Measurements from ENCODE around the gene NBAS. TPM values are rescaled to one million over a fixed set of nuclear protein-coding genes. Genes with fewer than 3 reads are reported as not detected.
A peak's percentile ranks its signal among the peaks of the same experiment; 100 is the strongest.
"Not testable (repeated sequence)": the region's sequence is repeated elsewhere in the genome, so short reads cannot be mapped to it uniquely, and the experiment has no call there.

Gene NBAS
- total RNA-seq, 1 experiment from 2014 or later, result 46.7 TPM

- no peak for DNase-seq (ENCODE audit: low read depth)
These were observed 197.4 kb downstream of the NBAS start for GRCh38 chr2:15363734-15364133.

DNA sequence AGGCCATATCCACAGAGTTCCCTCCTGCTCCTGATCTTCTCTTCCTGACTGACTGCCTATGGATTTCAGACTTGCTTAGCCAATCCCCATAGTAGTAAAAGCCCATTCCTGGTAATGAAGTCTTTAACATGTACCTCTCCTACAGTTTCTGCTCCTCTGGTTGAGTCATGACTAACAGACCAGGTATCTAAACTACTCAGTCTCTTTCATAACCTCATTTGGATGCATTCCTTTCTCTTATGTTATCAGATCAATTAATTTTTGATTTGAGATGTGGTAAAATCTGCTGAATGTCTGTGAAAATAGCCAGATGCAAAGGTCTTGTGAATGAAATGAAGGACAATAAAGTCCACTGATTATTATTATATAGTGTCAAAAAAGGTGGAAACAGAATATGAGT is 198.0 kb downstream of the NBAS start:
- DNase-seq (ENCODE audit: low read depth), result no peak

- DNase-seq (ENCODE audit: low read depth), result peak; percentile 48
These were observed 201.2 kb downstream of the NBAS start for GRCh38 chr2:15359716-15360531.

DNA sequence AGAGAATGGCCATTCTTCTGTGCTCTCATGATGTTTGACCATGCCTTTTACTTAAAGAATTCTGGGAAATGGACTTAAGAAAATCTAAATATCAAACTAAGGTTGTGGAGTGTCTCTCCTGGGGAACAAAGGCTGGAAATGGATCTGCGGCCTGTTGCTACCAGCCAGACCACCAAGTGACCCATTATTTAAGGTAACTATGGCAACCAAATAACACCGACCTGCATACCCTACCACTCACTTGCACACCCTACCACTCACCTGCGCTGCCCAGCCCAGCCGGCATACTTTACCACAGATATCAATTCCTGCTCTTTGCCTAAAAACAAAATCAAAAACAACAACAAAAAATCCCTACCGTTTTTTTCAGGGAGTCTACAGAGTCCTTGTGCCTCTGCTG is 203.2 kb downstream of the NBAS start:
- no peak for DNase-seq (ENCODE audit: low read depth)

- DNase-seq (ENCODE audit: low read depth), result no peak
These were observed 203.9 kb downstream of the NBAS start for GRCh38 chr2:15357186-15357585.

DNA sequence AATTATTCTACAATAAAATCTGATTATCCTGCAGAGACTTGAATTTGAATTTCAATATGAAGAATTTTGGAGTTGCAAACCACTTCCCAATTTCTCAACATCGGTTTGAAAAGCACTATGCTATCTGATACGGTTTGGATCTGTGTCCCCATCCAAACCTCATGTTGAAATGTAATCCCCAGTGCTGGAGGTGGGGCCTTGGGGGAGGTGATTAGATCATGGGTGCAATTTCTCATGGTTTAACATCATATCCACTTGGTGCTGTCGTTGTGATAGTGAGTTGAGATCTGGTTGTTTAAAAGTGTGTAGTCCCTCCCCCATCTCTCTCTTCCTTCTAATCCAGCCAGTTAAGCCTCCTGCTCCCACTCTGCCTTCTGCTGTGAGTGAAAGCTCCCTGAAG is 205.7 kb downstream of the NBAS start:
- no peak for DNase-seq (ENCODE audit: low read depth)

DNA sequence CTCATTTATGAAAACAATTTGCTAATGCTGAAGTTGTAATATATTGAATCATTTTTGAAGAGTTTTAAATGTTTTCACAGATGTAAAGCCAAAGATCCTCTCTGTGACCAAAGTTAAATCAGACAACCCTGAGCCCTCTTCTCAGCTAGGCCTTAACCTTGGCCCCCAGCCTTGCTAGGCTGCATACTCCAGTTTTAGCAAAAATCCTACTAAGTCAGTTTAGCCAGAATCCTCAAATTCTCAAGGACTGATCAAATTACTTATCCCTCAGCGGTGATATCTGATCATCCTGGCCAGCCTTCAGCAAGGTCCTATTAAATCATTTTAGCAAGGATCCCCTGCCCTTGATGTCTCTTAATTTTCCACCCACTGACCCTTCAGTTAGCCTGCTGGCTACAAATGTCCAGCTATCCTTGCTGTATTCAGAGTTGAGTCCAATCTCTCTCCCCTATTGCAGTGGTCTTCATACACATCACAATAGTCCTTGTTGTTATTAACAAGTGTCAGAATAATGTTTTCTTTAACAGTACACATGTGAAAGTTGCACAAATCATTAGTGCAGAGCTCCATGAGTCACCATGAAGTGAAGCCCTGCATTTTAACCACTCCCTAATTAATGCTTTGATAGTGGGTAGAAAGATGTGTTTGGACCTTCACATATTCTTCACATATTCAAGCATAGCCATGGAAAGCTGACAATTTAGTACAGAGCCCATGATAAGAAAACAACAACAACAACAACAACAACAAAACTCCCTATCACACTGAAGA is 206.4 kb downstream of the NBAS start:
- no peak for DNase-seq (ENCODE audit: low read depth)

GRCh38 chr2:15352363-15352762 is 208.8 kb downstream of the NBAS start:
- DNase-seq (ENCODE audit: low read depth), result no peak

GRCh38 chr2:15348636-15349035 is 212.5 kb downstream of the NBAS start:
- DNase-seq (ENCODE audit: low read depth), result no peak

DNA sequence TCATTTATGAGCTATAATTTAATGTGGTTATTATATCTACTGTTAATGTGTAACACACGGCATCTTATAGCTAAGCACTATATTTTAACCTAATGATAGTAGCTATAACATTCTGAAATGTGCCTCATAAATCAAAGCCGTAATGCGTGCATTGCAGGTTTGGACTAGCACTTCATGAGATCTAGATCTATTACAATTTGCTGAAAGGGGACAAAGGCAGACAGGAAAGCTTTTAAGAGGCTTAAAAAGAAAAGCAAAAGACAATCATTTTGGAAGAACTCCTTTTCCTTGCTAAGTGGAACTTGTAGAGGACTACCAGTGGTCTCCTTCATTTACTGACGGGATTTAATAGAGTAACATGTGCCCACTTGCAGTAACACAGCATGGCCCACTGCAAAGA is 213.1 kb downstream of the NBAS start:
- DNase-seq (ENCODE audit: low read depth), result no peak

- no peak for DNase-seq (ENCODE audit: low read depth)
These were observed 214.5 kb downstream of the NBAS start for GRCh38 chr2:15346624-15347023.

DNA sequence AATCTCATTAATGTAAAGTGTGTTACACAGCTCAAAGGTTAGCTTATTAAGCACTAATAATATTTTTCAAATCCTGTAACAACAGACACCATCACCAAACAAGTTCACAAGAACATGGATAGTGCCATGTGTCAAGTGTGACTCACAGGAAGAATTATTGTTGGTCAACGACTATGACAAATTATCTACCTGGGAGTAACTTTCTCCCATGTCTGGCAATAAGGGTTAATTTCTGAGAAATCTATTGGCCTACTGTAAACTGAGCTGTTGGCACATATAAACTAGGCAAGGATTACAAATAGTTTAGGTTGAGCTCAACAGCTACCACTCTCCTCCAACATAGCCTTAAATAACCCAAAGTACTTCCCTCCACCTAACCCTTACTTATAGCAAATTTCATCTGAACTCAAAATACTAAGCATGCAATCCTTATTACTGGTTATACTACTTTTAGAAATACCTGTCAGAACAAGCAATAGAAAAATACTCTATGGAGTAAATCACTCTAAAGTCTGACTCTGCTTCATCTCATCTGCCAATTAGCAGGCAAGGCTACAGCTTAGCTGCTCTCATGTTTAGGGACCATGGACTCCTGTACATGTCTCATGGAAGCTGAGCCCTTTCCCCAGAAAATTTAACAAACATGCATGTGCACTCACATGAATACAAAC is 223.0 kb downstream of the NBAS start:
- DNase-seq (ENCODE audit: low read depth), result no peak

DNA sequence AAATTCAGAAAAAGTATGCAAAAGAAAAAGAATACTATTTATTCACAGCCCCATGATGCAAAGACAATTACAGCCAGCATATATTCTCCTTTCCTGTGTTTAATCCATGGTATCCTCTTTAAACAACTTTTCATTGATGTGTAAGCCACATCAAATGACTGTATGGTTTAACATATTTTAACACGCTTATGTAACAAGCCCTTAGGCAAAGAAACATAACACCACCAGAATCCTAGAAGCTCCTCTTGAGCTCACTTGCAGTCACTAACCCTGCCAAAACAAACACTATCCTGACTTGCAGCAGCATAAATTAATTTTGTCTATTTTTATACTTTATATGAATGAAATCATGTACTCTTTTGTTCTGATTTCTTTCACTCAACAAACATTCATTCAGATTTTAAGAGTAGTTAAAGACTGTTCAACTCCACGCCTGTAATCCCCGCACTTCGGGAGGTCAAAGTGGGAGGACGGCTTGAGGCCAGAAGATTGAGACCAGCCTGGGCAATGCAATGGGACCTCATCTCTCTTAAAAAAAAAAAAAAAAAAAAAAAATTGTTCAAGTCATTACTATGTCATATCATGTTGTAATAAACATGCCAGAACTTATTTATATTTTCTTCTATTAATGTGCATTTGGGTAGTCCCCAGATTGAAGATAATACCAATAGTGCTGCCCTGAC is 226.3 kb downstream of the NBAS start:
- DNase-seq (ENCODE audit: low read depth), result peak; percentile 81

DNA sequence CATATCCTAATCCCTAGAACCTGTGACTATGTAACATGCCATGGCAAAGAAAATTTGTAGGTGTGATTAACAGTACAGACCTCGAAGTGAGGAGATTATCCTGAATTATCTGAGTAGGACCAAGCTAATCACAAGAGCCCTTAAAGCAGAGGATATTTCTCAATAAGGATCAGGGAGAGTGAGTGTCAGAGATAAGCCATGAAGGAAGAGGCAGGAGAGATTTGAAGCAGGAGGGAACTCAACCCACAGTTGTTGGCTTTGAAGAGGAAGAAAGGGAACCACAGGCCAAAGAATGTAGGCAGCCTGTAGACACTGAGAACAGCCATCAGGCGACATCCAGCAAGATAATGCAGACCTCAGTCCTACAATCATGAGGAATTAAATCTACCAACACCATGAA is 229.3 kb downstream of the NBAS start:
- DNase-seq (ENCODE audit: low read depth), result no peak

DNA sequence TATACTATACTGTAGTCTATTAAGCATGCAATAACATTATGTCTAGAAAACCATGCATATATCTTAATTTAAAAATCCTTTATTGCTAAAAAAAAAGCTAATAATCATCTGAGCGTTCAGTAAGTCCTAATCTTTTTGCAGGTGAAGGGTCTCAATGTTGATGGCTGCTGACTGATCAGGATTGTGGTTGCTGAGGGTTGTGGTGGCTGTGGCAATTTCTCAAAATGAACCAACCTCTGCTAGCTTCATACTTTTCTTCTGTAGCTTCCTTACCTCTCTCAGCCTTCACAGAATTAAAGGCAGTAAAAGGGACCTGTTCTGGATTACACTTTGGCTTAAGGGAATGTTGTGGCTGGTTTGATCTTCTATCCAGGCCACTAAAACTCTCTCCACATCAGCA is 235.8 kb downstream of the NBAS start:
- DNase-seq (ENCODE audit: low read depth), result no peak

GRCh38 chr2:15323227-15323626 is 237.9 kb downstream of the NBAS start:
- no peak for DNase-seq (ENCODE audit: low read depth)

GRCh38 chr2:15321481-15321880 is 239.7 kb downstream of the NBAS start:
- DNase-seq (ENCODE audit: low read depth), result not testable (repeated sequence)

DNA sequence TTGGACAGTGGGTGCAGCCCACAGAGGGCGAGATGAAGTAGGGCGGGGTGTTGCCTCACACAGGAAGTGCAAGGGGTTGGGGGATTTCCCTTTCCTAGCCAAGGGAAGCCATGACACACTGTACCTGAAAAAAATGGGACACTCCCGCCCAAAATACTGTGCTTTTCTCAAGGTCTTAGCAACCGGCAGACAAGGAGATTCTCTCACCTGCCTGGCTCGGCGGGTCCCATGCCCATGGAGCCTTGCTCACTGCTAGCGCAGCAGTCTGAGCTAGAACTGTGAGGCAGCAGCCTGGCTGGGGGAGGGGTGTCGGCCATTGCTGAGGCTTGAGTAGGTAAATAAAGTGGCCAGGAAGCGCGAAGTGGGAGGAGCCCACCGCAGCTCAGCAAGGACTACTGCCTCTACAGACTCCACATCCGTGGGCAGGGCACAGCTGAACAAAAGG is 244.7 kb downstream of the NBAS start:
- DNase-seq (ENCODE audit: low read depth), result no peak

DNA sequence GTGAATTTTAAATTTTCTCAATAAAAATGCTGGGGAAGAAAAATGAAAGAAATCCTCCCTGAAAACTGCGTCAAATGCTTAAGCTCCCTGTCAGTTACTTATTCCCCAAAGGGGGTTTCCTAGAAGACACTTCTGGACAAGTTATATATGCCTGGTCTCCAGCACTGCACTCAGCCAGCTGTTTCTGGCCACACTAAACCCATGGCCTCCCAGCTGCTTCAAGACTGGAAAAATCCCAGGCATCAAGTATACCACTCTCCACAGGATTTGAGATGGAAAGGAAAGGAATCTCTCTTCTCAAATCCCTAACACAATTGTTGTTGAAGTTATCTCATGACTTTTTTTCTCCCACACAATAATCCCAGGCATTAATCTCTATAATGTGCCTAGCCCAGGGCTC is 245.7 kb downstream of the NBAS start:
- DNase-seq (ENCODE audit: low read depth), result no peak

- DNase-seq (ENCODE audit: low read depth), result peak; percentile 56
These were observed 247.5 kb downstream of the NBAS start for GRCh38 chr2:15313657-15314056.

DNA sequence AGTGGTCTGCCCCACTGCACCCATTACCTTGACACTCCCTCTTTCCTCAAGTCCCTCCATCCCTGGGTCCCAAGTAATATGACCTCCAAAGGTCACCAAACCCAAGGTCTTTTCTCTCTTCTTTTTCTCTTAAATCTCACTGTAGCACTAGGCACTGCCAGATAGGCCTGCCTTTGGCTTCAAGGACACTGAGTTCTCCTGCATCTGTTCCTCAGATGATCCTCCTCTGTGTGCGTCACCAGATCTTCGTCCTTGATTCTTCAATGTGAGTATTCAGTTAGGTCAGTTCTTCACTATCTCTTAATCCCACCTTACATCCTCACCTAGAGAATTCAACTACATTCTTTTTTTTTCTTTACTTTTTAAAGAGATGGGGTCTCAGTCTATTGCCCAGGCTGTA is 249.2 kb downstream of the NBAS start:
- DNase-seq (ENCODE audit: low read depth), result no peak

Measured in RPMI7951 (cell line).